Natural killer cell (primary cell): ENCODE data around the gene S100A13. TPM values are rescaled to one million over a fixed set of nuclear protein-coding genes. Genes with fewer than 3 reads are reported as not detected.
A peak's percentile ranks its signal among the peaks of the same experiment; 100 is the strongest.

ENCODE experiments used
- ATAC-seq, 3 donors: fragments of 150-1000 bp in 2 of 3; fragments of 200-7000 bp in 1 of 3; cut with Tn5 transposase; 1 replicate in 1 of 3; 2 replicates in 2 of 3; pipeline ENCODE4 v1.10.0; 2021; ENCODE audit warnings: mild to moderate bottlenecking in 2 of 3, moderate library complexity in 2 of 3
- DNase-seq, 2 donors: peaks; one replicate each; pipeline versions ENCODE4 v3.0.0 to v3.0.0-alpha.2; 2013 to 2021; ENCODE audit warnings: mixed read lengths in 1 of 2
- H3K27ac ChIP-seq: one replicate; pipeline ENCODE4 v1.5.1; 2013; ENCODE audit warnings: mild to moderate bottlenecking, low read length
- H3K27me3 ChIP-seq: one replicate; pipeline ENCODE4 v1.6.1; 2013; ENCODE audit warnings: low read length; ENCODE audit not compliant: control insufficient read depth, insufficient read depth
- H3K36me3 ChIP-seq: one replicate; pipeline ENCODE4 v1.6.1; 2013; ENCODE audit warnings: low read length; ENCODE audit not compliant: control insufficient read depth, insufficient read depth
- H3K4me1 ChIP-seq: one replicate; pipeline ENCODE4 v1.6.1; 2013; ENCODE audit warnings: low read length; ENCODE audit not compliant: control insufficient read depth, insufficient read depth
- H3K4me3 ChIP-seq: one replicate; pipeline ENCODE4 v1.5.1; 2013; ENCODE audit warnings: low read length
- H3K9me3 ChIP-seq: one replicate; pipeline ENCODE4 v1.6.1; 2013; ENCODE audit warnings: low read length; ENCODE audit not compliant: control insufficient read depth, insufficient read depth
- H3K27ac Mint-ChIP-seq, 2 donors: one replicate each; pipeline ENCODE4 v1.8.0; 2022; ENCODE audit warnings: mild to moderate bottlenecking in 2 of 2, mixed read lengths in 2 of 2, moderate library complexity in 1 of 2
- H3K27me3 Mint-ChIP-seq, 2 donors: one replicate each; pipeline ENCODE4 v1.8.0; 2022; ENCODE audit warnings: low read depth in 2 of 2, mixed read lengths in 2 of 2
- H3K36me3 Mint-ChIP-seq: one replicate; pipeline ENCODE4 v1.8.0; 2022; ENCODE audit warnings: mixed read lengths
- H3K4me1 Mint-ChIP-seq, 2 donors: one replicate each; pipeline ENCODE4 v1.8.0; 2022; ENCODE audit warnings: mixed read lengths in 2 of 2
- H3K4me3 Mint-ChIP-seq: one replicate; pipeline ENCODE4 v1.8.0; 2022; ENCODE audit warnings: mild to moderate bottlenecking, moderate library complexity, mixed read lengths
- H3K9me3 Mint-ChIP-seq, 2 donors: one replicate each; pipeline ENCODE4 v1.8.0; 2022; ENCODE audit warnings: mixed read lengths in 2 of 2
- WGBS: methylation state at CpG from one replicate; pipeline ENCODE4 v1.1.7; 2013; ENCODE audit warnings: missing lambda C conversion rate; ENCODE audit not compliant: insufficient coverage; 5-methylcytosine and 5-hydroxymethylcytosine counted together
- intact Hi-C: fragments of 100-400 bp; cut with micrococcal nuclease; formaldehyde crosslinking; loops from one replicate; pipeline ENCODE4 v1.14.2; 2022
- total RNA-seq, 4 donors: library from RNA; stranded (reverse); fragments of 120-200 nt in 1 of 4; gene quantifications; one replicate each; pipeline versions ENCODE4 v1.2.3 to v1.2.4, GENCODE V29; 2013 to 2022
- TF ChIP-seq, protein P1 (sequence below): fragments of 200-600 bp; IDR thresholded peaks from one replicate; pipeline ENCODE4 v1.8.0; 2022; ENCODE audit warnings: antibody characterized with exemption

The S100A13 gene
- total RNA-seq, 3 donors from 2014 or later (not counting 1 experiment from before 2014, with no cell fraction given) = 4.0 to 5.8 (median 4.1) TPM

DNA sequence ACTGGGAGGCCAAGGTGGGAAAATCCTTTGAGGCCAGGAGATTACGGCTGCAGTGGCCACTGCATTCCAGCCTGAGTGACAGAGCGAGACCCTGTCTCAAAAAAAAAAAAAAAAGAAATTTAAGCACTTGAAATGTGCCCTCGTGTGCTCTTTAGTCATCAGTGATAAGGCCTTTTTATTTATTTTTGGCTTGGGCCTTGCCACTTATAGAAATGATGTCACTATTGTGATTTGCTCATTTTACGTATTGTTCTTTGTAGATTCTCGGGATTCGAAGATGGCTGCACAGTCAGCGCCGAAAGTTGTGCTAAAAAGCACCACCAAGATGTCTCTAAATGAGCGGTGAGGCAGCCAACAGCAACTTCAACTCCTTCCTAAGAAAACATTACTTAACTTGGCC, 9.0 kb upstream of the S100A13 start:
- Mint-ChIP-seq H3K4me3 (no peak overlapping the region), H3K27me3 (no peaks in the 10 kb centered on the region), H3K9me3 (no peaks in the 10 kb centered on the region), H3K27ac (peak overlapping the region; percentile 44 to 53), H3K4me1 (peaks cover 28 to 38% of the 10 kb centered on the region in 2 donors), H3K36me3 (peaks cover 11% of the 10 kb centered on the region)
- intact Hi-C loops = no loop called here
- H3K27ac ChIP-seq = no peak overlapping the region
- DNase-seq (no peak), ATAC-seq (no peak)
- no peaks in the 10 kb centered on the region for H3K9me3 ChIP-seq
- H3K36me3 ChIP-seq = peaks cover 53% of the 10 kb centered on the region
- H3K4me3 ChIP-seq = no peak overlapping the region
- no peaks in the 10 kb centered on the region for H3K27me3 ChIP-seq
- TF ChIP-seq, protein P1, sequence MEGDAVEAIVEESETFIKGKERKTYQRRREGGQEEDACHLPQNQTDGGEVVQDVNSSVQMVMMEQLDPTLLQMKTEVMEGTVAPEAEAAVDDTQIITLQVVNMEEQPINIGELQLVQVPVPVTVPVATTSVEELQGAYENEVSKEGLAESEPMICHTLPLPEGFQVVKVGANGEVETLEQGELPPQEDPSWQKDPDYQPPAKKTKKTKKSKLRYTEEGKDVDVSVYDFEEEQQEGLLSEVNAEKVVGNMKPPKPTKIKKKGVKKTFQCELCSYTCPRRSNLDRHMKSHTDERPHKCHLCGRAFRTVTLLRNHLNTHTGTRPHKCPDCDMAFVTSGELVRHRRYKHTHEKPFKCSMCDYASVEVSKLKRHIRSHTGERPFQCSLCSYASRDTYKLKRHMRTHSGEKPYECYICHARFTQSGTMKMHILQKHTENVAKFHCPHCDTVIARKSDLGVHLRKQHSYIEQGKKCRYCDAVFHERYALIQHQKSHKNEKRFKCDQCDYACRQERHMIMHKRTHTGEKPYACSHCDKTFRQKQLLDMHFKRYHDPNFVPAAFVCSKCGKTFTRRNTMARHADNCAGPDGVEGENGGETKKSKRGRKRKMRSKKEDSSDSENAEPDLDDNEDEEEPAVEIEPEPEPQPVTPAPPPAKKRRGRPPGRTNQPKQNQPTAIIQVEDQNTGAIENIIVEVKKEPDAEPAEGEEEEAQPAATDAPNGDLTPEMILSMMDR = no peak
- H3K4me1 ChIP-seq = peaks cover 24% of the 10 kb centered on the region
- WGBS = 96% methylated on average over 9 of the region's 9 CpGs

DNA sequence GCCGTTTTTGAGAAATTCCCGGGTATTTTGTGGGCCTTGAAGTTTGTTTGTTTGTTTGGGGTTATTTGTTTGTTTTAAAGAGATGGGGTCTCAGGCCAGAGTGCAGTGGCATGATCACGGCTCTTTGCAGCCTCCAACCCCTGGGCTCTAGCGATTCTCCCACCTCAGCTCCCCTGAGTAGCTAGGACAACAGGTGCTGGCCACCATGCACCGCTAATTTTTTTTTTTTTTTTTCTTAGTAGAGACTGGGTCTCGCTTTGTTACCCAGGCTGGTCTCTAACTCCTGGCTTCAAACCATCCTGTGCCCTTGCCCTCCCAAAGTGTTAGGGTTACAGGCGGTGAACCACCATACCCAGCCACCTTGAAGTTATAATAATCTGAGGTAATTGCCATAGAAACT, 8.6 kb upstream of the S100A13 start:
- DNase-seq = no peak
- no peak overlapping the region for H3K4me3 ChIP-seq
- Mint-ChIP-seq H3K4me3 (peak overlapping the region; percentile 73), H3K27me3 (no peaks in the 10 kb centered on the region), H3K27ac (peak overlapping the region in 1 of 2 donors; percentile 53), H3K9me3 (no peaks in the 10 kb centered on the region), H3K4me1 (peaks cover 24 to 38% of the 10 kb centered on the region in 2 donors), H3K36me3 (peaks cover 7% of the 10 kb centered on the region)
- no peak overlapping the region for H3K27ac ChIP-seq
- TF ChIP-seq, protein P1 = no peak
- peaks cover 24% of the 10 kb centered on the region for H3K4me1 ChIP-seq
- H3K36me3 ChIP-seq = peaks cover 49% of the 10 kb centered on the region
- intact Hi-C loops = loop anchor here (2.0 kb wide), 2 partner anchors 35 to 99 kb away; partner anchors contain the start of gene ILF2
- H3K9me3 ChIP-seq = no peaks in the 10 kb centered on the region
- no peaks in the 10 kb centered on the region for H3K27me3 ChIP-seq
- ATAC-seq = no peak
- 81% methylated on average over 7 of the region's 7 CpGs for WGBS

DNA sequence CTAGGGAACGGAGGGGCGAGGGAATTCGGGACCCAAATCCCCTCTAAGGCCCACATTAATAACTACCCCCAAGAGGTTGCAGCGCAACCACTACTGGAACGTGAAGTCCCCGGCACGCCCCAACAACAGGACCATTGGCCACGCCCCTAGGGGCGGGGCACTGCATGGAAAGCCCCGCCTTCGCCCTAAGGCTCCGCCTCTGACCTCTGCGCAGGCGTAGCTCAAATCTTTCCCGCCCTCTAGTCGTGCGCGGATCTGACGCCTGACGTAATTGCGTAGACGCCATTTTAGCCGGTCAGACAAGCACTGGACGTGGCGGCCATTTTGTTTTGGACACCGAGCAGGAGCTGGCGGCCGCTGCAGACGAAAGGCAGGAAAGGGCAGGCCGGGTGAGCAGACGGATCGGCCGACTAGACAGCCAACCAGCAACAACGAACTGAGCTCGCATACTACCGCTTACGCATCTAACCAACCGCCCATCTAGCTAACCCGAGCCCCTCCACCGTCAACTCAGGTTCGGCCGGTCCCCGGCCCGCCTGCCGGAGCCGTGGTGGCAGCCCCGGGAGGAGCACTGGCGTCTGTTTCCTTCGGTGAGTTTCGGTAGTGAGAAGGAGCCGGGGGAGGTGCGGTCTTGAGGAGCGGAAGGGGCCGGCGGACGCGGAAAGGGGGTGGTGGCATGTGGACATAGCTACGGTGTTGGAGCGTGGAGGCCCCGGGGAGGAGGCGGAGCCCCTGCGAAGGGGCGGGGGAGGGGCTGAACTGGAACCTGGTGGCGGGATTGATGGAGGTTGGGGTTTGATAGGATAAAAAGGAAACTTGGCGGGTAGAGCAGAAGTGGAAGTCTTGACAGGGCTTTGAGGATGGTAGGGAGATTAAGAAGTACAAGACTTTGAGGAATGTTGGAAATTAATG, 6.7 kb upstream of the S100A13 start, which contains the start of gene CHTOP:
CHTOP (plus strand) TSS at position 313 of the 912 bp plus-strand sequence. CDS start 2,523 bp downstream, outside the sequence.
- H3K27me3 Mint-ChIP-seq = no peaks in the 10 kb centered on the region
- no peaks in the 10 kb centered on the region for H3K27me3 ChIP-seq
- H3K4me3 ChIP-seq = peak within 1 kb of the TSS; percentile 72
- H3K4me1 ChIP-seq = peaks cover 24% of the 10 kb centered on the region
- ATAC-seq (peak; percentile 86 to 97 (median 88)), DNase-seq (peak; percentile 98 to 99)
- TF ChIP-seq, protein P1 = no peak
- peak within 1 kb of the TSS; percentile 99 for H3K4me3 Mint-ChIP-seq
- H3K9me3 ChIP-seq = no peaks in the 10 kb centered on the region
- peak within 1 kb of the TSS; percentile 98 to 99 for H3K27ac Mint-ChIP-seq
- peaks cover 30% of the 10 kb centered on the region for H3K36me3 ChIP-seq
- peak within 1 kb of the TSS; percentile 91 for H3K27ac ChIP-seq
- intact Hi-C loops = loop anchor here (2.0 to 5.0 kb wide), 3 partner anchors 37 to 358 kb away; partner anchors contain the start of genes ILF2 and RPS27
- H3K9me3 Mint-ChIP-seq = no peaks in the 10 kb centered on the region
- peaks cover 24 to 34% of the 10 kb centered on the region in 2 donors for H3K4me1 Mint-ChIP-seq
- WGBS = 3% methylated on average over 64 of the region's 65 CpGs
- peaks cover 7% of the 10 kb centered on the region for H3K36me3 Mint-ChIP-seq
